GM19395 (cell line): ENCODE data around the gene AQP12A.

Experiments
- ATAC-seq: cut with Tn5 transposase; IDR thresholded peaks from one replicate; pipeline ENCODE4 v1.9.1; 2021; ENCODE audit warnings: mild to moderate bottlenecking, moderate library complexity; ENCODE audit not compliant: unreplicated experiment

Gene AQP12A

DNA sequence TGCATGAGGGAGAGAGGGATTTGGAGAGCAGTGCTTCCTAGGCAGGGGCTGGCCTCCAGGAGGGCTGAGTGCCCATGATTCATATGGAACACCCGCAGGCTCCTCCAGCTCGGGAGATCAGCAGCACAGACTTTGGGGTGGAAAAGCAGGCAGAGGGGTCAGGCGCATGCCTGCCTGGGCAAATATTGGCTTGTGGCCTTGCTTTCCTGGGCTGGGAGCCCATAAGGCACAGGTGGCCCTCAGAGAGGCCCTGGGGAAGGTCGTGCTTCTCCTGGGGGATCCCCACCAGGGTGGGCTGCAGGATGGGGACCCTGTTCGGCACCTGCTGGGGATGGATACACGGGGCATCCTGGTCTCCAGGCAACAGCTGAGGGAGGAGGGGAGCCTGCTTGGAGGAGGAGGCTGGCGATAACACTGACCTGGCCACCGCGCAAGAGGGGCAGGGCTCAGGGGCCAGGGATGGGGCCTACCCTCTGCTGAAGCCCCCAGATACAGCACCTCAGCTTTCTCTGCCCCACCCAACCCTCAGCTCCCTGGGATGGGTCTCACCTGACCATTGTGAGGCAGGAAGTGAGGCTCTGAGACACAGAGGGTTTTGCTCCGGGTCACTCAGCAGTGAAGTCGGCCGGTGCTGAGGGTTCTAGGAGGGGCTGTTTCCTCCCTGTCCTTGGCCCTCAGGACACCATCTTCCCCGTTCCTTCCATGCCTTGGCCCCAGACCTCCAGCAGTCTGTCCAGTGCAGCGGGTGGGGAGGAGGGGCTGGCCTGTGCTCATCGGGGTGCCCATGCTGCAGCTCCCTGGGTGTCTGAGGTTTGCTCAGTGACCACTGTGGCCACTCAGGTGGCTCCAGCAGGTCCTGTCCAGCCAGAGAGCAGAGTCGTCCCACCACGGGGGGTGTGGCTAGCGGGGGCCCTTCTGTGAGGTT, 12.0 kb downstream of the AQP12A start:
- ATAC-seq, result no peak

- ATAC-seq, result no peak
These were observed 13.0 kb downstream of the AQP12A start for GRCh38 chr2:240704651-240705050.

DNA sequence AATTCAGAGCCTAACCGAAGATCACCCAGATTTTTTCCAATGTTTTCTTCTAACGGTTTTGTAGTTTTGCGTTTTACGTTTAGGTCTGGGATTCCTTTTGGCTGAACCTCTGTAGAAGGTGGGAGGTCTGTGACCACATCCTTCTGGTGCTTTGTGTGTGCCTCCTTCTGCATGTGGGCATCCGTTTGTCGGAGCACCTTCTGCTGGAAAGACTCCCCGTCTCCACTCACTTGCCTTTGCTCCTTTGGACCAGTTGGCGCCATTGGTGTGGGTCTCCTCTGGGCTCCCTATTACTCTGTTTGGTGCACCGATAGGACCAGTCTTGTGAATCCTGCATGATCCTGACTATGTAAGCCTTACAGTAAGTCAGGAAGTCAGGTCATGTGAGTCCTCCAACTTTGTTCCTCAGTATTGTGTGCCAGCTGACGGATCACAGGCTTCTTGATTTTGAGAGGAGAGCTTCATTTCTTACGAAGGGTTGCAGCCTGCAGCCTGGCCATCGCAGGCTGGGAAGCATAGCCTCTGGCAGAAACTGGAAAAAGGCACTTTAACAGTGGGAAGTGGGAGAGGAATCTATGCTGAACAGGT, 13.6 kb downstream of the AQP12A start:
- no peak for ATAC-seq

DNA sequence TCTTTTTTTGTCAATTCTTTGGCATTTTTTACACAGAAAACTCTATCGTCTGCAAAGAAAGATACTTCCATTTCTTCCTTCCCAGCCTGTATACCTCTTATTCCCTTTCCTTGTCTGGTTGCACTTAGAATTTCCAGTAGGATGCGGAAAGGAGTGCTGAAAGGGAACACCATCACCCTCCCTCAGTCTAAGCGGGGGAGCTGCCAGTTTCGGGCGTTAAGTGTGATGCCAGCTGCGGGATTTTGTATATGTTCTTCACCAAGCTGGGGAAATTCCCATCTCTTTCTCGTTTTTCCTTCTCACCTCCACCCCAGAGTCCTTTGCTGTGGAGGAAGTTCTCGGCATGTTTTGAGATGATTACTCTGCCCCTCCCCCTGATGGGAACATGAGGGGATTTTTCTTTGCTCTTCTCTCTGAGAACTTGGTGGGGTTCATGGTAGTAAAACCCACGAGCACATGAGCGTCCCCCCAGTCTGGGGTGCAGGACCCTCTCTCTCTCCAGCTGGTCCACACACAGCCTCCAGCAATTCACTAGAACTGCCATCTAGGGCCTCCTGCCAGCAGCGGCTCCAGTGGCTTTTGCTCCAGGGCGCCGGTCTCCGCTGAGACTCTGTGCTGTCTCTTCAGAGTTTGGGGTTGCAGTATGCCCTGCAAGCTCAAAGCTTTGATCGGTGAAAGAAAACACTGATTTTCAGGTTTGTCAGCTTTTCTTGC, 15.5 kb downstream of the AQP12A start:
- no peak for ATAC-seq

DNA sequence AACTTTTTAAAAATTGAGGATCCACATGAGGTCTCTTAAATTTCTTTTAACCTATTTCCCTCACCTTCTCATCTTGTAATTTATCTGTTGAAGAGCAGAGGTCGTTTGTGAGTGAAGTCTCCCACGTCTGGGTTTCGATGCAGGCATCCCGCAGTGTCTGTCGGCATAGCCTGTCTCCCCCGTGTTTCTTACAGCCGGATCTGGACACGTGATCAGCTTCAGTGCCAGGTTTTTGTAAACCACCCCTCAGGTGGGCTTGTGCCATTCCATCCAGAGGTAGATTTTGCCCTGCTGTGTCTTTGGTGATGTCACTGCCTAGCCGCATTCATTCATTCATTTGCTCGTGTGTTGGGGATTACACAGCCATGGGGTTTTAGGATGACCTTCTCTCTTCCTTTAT, 16.2 kb downstream of the AQP12A start:
- ATAC-seq, result no peak

DNA sequence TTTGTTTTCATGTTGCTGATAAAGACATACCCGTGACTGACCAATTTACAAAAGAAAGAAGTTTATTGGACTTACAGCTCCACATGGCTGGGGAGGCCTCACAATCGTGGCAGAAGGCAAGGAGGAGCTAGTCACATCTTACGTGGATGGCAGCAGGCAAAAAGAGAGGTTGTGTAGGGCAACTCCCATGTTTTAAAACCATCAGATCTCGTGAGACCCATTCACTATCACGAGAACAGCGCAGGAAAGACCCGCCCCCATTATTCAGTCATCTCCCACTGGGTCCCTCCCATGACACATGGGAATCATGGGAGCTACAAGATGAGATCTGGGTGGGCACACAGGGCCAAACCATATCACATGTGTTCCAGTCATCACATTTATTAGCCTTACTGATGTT, 16.8 kb downstream of the AQP12A start:
- ATAC-seq, result no peak

DNA sequence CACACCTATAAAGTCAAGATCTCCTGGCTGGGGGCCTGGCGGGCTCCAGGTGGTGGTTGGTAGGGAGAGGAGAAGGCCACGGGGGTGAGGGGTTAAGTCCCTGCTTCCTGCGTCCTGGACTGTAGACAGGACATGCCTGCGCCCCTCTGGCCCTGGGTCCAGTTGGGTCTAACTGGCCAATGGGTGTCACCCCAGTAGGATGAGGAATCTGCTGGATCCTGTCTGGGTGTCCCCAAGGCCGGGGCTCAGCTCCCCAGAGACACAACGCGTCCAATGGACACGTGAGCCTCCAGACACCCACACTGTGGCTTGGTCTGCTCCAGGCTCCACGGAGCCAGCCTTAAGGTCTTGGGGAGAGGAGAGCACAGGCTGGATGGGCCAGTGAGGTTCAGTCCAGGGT, 19.6 kb downstream of the AQP12A start:
- ATAC-seq, result no peak

DNA sequence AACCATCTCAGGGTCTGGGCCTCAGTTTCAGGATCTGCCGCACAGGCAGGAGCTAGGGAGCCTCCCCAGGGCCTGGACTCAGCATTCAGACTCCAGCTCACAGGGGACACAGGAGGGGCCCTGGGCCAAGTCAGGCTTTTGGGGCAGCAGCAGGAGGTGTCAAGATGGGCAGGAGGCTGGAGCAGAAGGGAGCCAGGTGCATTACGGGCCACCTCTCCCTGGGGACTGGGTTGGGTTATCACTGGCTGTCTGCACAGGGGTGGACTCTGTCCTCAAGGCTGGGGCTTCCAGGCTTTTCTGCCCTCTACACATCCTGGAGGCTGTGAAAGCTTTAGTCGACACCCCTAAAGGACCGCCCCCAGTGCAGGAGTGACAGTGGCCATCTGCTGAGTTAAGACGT, 20.0 kb downstream of the AQP12A start:
- no peak for ATAC-seq

- ATAC-seq, result no peak
These were observed 20.5 kb downstream of the AQP12A start for GRCh38 chr2:240712121-240712520.

- ATAC-seq, result no peak
These were observed 21.6 kb downstream of the AQP12A start for GRCh38 chr2:240713071-240713927.

GRCh38 chr2:240713928-240714746, 22.5 kb downstream of the AQP12A start:
- ATAC-seq, result no peak

- no peak for ATAC-seq
These were observed 23.4 kb downstream of the AQP12A start for GRCh38 chr2:240714747-240715725.

GRCh38 chr2:240716130-240716798, 24.6 kb downstream of the AQP12A start:
- no peak for ATAC-seq

DNA sequence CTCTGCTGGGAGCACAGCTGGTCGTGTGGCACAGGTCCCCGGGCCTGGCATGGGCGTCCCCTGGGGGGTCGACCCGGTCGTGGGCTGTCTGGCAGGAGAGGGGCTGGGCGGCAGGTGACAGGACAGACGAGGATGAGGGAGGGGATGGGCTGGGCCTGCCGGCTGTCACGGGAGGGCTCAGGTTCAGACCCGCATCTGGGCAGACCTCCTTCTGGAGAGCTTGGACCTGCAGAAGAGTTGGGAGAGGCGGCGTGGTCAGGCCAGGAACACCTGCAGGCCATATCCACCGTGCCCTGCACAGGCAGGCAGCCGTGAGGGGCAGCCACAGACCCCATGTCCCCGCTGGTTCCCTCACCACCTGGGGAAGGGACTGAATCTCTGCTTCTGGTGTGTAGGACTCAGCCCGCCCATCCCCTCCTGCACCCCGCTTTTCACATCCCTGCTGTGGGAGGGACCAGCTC, 25.5 kb downstream of the AQP12A start:
- ATAC-seq, result no peak

- ATAC-seq, result no peak
These were observed 26.3 kb downstream of the AQP12A start for GRCh38 chr2:240717681-240718581.

GRCh38 chr2:240718896-240719490, 27.3 kb downstream of the AQP12A start:
- ATAC-seq, result no peak
